ENCODE data around the gene SGPL1. TPM values are rescaled to one million over a fixed set of nuclear protein-coding genes. Genes with fewer than 3 reads are reported as not detected.

The SGPL1 gene
- total and polyA plus RNA-seq, 10 of the 15 experiments (the other 5 are each of a cell fraction or from before 2014, with no cell fraction given) = 4.9 to 20.7 (median 10.6) TPM

GRCh38 chr10:70815504-70816219 is at the start of gene SGPL1 (continued):
- TF ChIP-seq E2F4 (IDR thresholded peaks at IDR 0.05; ENCODE audit: low read depth, low read length) = no peak
- TF ChIP-seq BHLHE40 (IDR thresholded peaks at IDR 0.05; ENCODE audit: borderline replicate concordance in 1 of 2, low read depth in 2 of 2, low read length in 1 of 2) = peak; percentile 52 to 88; a peak in 3 of 4 replicates
- TF ChIP-seq FOXK2 (IDR thresholded peaks at IDR 0.05) = no peak
- TF ChIP-seq ELK1 (IDR thresholded peaks at IDR 0.05; ENCODE audit: low read depth, low read length) = no peak
- TF ChIP-seq SUPT20H (IDR thresholded peaks at IDR 0.05; ENCODE audit: borderline replicate concordance, control insufficient read depth, low read depth, low read length) = no peak
- no peak for TF ChIP-seq MXI1 (IDR thresholded peaks at IDR 0.05; ENCODE audit: low read depth, low read length)
- no peak for TF ChIP-seq JUNB (IDR thresholded peaks at IDR 0.05)
- TF ChIP-seq MLLT1 (IDR thresholded peaks at IDR 0.05) = no peak
- TF ChIP-seq TBL1XR1 (IDR thresholded peaks at IDR 0.05; ENCODE audit: low read depth, low read length) = no peak
- no peak for TF ChIP-seq RFX5 (IDR thresholded peaks at IDR 0.05; ENCODE audit: low read depth, low read length)
- peak; percentile 80 for TF ChIP-seq RELA (IDR thresholded peaks at IDR 0.05; ENCODE audit: borderline replicate concordance, partially characterized antibody)
- TF ChIP-seq HCFC1 (IDR thresholded peaks at IDR 0.05; ENCODE audit: low read length) = peak; percentile 44
- peak; percentile 62; the same call in 1 of the 2 replicates for TF ChIP-seq NR2F1 (conservative IDR thresholded peaks at IDR 0.05)
- TF ChIP-seq SP1 (IDR thresholded peaks at IDR 0.05; ENCODE audit: low read depth, low read length) = no peak
- no peak for TF ChIP-seq ZNF384 (IDR thresholded peaks at IDR 0.05; ENCODE audit: borderline replicate concordance, low read depth, low read length)
- no peak for TF ChIP-seq BCL11A (IDR thresholded peaks at IDR 0.05; ENCODE audit: low read depth, low read length)
- no peak for TF ChIP-seq SIX5 (IDR thresholded peaks at IDR 0.05; ENCODE audit: low read depth, low read length, severe bottlenecking)
- 0 out of 2 replicates have a peak, but pooled peaks have one; percentile 25 for TF ChIP-seq TCF3 (IDR thresholded peaks at IDR 0.05; ENCODE audit: borderline replicate concordance, insufficient read depth, low read depth, low read length)
- TF ChIP-seq USF2 (IDR thresholded peaks at IDR 0.05; ENCODE audit: borderline replicate concordance, low read depth, low read length) = no peak
- no peak for TF ChIP-seq TCF12 (IDR thresholded peaks at IDR 0.05; ENCODE audit: low read depth, low read length)
- TF ChIP-seq NR2C1 (IDR thresholded peaks at IDR 0.05) = peak; percentile 58
- no peak for TF ChIP-seq NFXL1 (IDR thresholded peaks at IDR 0.05; ENCODE audit: borderline replicate concordance)
- TF ChIP-seq DPF2 (IDR thresholded peaks at IDR 0.05) = peak; percentile 70
- no peak for TF ChIP-seq CHD4 (IDR thresholded peaks at IDR 0.05)
- TF ChIP-seq STAT1 (conservative IDR thresholded peaks at IDR 0.05) = peak; percentile 95; the same call in 1 of the 2 replicates
- TF ChIP-seq ZNF24 (IDR thresholded peaks at IDR 0.05) = 0 out of 2 replicates have a peak, but pooled peaks have one; percentile 49
- peak; percentile 88 for TF ChIP-seq YY1 (IDR thresholded peaks at IDR 0.05; ENCODE audit: low read depth, low read length)
- TF ChIP-seq BACH1 (IDR thresholded peaks at IDR 0.05; ENCODE audit: borderline replicate concordance) = peak; percentile 83
- TF ChIP-seq FOS (IDR thresholded peaks at IDR 0.05; ENCODE audit: borderline replicate concordance, extremely low read depth, insufficient read length) = no peak

All from GM12878 (cell line).